Keratinocyte (primary cell): ENCODE data around the gene CKMT2. TPM values are rescaled to one million over a fixed set of nuclear protein-coding genes. Genes with fewer than 3 reads are reported as not detected.

ENCODE experiments used
- DNase-seq: peaks from one replicate; pipeline ENCODE4 v3.0.0-alpha.2; 2011; ENCODE audit warnings: low read depth, missing footprints, low spot score
- FAIRE-seq: peaks from 2 replicates; lab custom pipeline; 2011; peaks lifted over from hg19 to GRCh38; lab: Jason Lieb, UNC
- H2AFZ ChIP-seq: 2 replicates; pipeline ENCODE4 v1.6.0; 2012; ENCODE audit warnings: low read length, control low read depth, inconsistent platforms; ENCODE audit not compliant: control insufficient read depth
- H3K27ac ChIP-seq: 2 replicates; pipeline ENCODE4 v1.5.1; 2011; ENCODE audit warnings: low read length; ENCODE audit not compliant: control insufficient read depth, insufficient read depth
- H3K27me3 ChIP-seq: 3 replicates; pipeline ENCODE4 v1.6.0; 2011; ENCODE audit warnings: low read length; ENCODE audit not compliant: control insufficient read depth, insufficient read depth; ENCODE audit errors: extremely low read depth
- H3K36me3 ChIP-seq, 2 experiments: 2 replicates in 1 of 2; 3 replicates in 1 of 2; pipeline ENCODE4 v1.5.1; 2011; ENCODE audit warnings: low read length in 2 of 2, mild to moderate bottlenecking in 1 of 2; ENCODE audit not compliant: control insufficient read depth in 2 of 2, insufficient read depth in 2 of 2; ENCODE audit errors: extremely low read depth in 1 of 2
- H3K4me1 ChIP-seq: 3 replicates; pipeline ENCODE4 v1.5.1; 2011; ENCODE audit warnings: low read length; ENCODE audit not compliant: control insufficient read depth, insufficient read depth; ENCODE audit errors: extremely low read depth
- H3K4me2 ChIP-seq: 3 replicates; pipeline ENCODE4 v1.6.0; 2011; ENCODE audit warnings: low read depth, low read length; ENCODE audit not compliant: control insufficient read depth, insufficient read depth; ENCODE audit errors: extremely low read depth
- H3K4me3 ChIP-seq, 3 experiments: fragments of 200-600 bp in 1 of 3; sonication (generic) in 1 of 3; 2 replicates in 2 of 3; 3 replicates in 1 of 3; pipeline ENCODE4 v1.5.1; 2011 to 2016; ENCODE audit warnings: low read length in 3 of 3, mild to moderate bottlenecking in 3 of 3, control low read depth in 2 of 3, inconsistent platforms in 1 of 3, low read depth in 1 of 3, mixed read lengths in 1 of 3, mixed run types in 1 of 3, moderate library complexity in 1 of 3; ENCODE audit not compliant: control insufficient read depth in 2 of 3, insufficient read depth in 2 of 3; ENCODE audit errors: extremely low read depth in 1 of 3
- H3K79me2 ChIP-seq: 2 replicates; pipeline ENCODE4 v1.6.0; 2012; ENCODE audit warnings: low read length; ENCODE audit not compliant: control insufficient read depth, insufficient read depth
- H3K9ac ChIP-seq: 3 replicates; pipeline ENCODE4 v1.6.0; 2011; ENCODE audit warnings: low read length; ENCODE audit not compliant: control insufficient read depth, insufficient read depth; ENCODE audit errors: extremely low read depth
- H3K9me1 ChIP-seq: 3 replicates; pipeline ENCODE4 v1.6.0; 2011; ENCODE audit warnings: low read length; ENCODE audit not compliant: control insufficient read depth, insufficient read depth; ENCODE audit errors: extremely low read depth
- H3K9me3 ChIP-seq: 2 replicates; pipeline ENCODE4 v1.5.1; 2012; ENCODE audit warnings: low read depth, low read length; ENCODE audit not compliant: control insufficient read depth
- H4K20me1 ChIP-seq: 3 replicates; pipeline ENCODE4 v1.6.0; 2011; ENCODE audit warnings: low read length; ENCODE audit not compliant: control insufficient read depth, insufficient read depth; ENCODE audit errors: extremely low read depth
- CTCF ChIP-seq, 3 experiments: IDR thresholded peaks in 1 of 3; conservative IDR thresholded peaks in 1 of 3; optimal IDR thresholded peaks in 1 of 3; 2 replicates in 2 of 3; 3 replicates in 1 of 3; pipeline versions ENCODE3 to v1.5.1; 2011; ENCODE audit warnings: low read length in 3 of 3, mild to moderate bottlenecking in 3 of 3, moderate library complexity in 2 of 3, control low read depth in 1 of 3, inconsistent platforms in 1 of 3; ENCODE audit not compliant: insufficient read depth in 2 of 3; ENCODE audit errors: extremely low read depth in 1 of 3
- EZH2 ChIP-seq: IDR thresholded peaks from one replicate; pipeline ENCODE4 v1.6.1; 2012; ENCODE audit warnings: inconsistent platforms, mild to moderate bottlenecking, low read length, moderate library complexity
- dilution Hi-C: fragments of 300-500 bp; cut with MboI; formaldehyde crosslinking; loops from one replicate; pipeline ENCODE4 v1.7.0; 2020; ENCODE audit warnings: low sequenced_read_pairs; ENCODE audit not compliant: extremely low pct_ligation_motif_present
- polyA plus RNA-seq, 5 experiments: library from polyadenylated mRNA; depleted of rRNA in 3 of 5; stranded (reverse) in 3 of 5; stranded (forward) in 1 of 5; unstranded in 1 of 5; fragments of >200 nt; gene quantifications; 1 replicate in 1 of 5; 2 replicates in 3 of 5; 3 replicates in 1 of 5; pipeline versions ENCODE4 v1.2.1 to v1.2.3, GENCODE V29; 2011 to 2012; ENCODE audit warnings: missing spikeins in 2 of 5, low read depth in 1 of 5, low replicate concordance in 1 of 5

Gene CKMT2
- polyA plus RNA-seq, 1 donor (not counting 4 experiments of a cell fraction or from before 2014, with no cell fraction given), result not detected

GRCh38 chr5:81225463-81225862 is 7.7 kb upstream of the CKMT2 start:
- Histone ChIP-seq H3K79me2 (no peaks in the 10 kb centered on the region), H3K9ac (no peak overlapping the region), H3K4me2 (no peak overlapping the region), H3K9me3 (no peaks in the 10 kb centered on the region), H3K36me3 (no peaks in the 10 kb centered on the region), H3K27ac (no peak overlapping the region), H3K27me3 (no peaks in the 10 kb centered on the region), H3K9me1 (no peaks in the 10 kb centered on the region), H2AFZ (no peak overlapping the region), H3K4me1 (no peaks in the 10 kb centered on the region), H3K4me3 (no peak overlapping the region), H4K20me1 (no peaks in the 10 kb centered on the region)
- dilution Hi-C loops, result no loop called here
- no peak for TF ChIP-seq CTCF (optimal IDR thresholded peaks at IDR 0.05 in 1 of 3, IDR thresholded peaks at IDR 0.05 in 1 of 3, conservative IDR thresholded peaks at IDR 0.05 in 1 of 3; ENCODE audit: extremely low read depth in 1 of 3, insufficient read depth in 2 of 3, low read length in 3 of 3)
- no peak for TF ChIP-seq EZH2
- DNase-seq, result no peak
- no peak for FAIRE-seq

- no peaks in the 10 kb centered on the region for H4K20me1 ChIP-seq
- no peak overlapping the region for H3K27ac ChIP-seq
- no peaks in the 10 kb centered on the region for H3K4me1 ChIP-seq
- no peak overlapping the region for H3K4me3 ChIP-seq
- no peaks in the 10 kb centered on the region for H3K27me3 ChIP-seq
- H3K9ac ChIP-seq, result no peak overlapping the region
- no peaks in the 10 kb centered on the region for H3K9me3 ChIP-seq
- dilution Hi-C loops, result no loop called here
- DNase-seq (no peak), FAIRE-seq (no peak)
- no peak overlapping the region for H3K4me2 ChIP-seq
- no peak overlapping the region for H2AFZ ChIP-seq
- H3K9me1 ChIP-seq, result no peaks in the 10 kb centered on the region
- H3K79me2 ChIP-seq, result no peaks in the 10 kb centered on the region
- TF ChIP-seq CTCF (optimal IDR thresholded peaks at IDR 0.05 in 1 of 3, IDR thresholded peaks at IDR 0.05 in 1 of 3, conservative IDR thresholded peaks at IDR 0.05 in 1 of 3; ENCODE audit: extremely low read depth in 1 of 3, insufficient read depth in 2 of 3, low read length in 3 of 3), result no peak
- no peak for TF ChIP-seq EZH2
- H3K36me3 ChIP-seq, result no peaks in the 10 kb centered on the region
Measured at GRCh38 chr5:81226286-81226685, 6.8 kb upstream of the CKMT2 start.
